Measurements from ENCODE around the gene BRI3.
"Not testable (repeated sequence)": the region's sequence is repeated elsewhere in the genome, so short reads cannot be mapped to it uniquely, and the experiment has no call there.

BRI3 gene

GRCh38 chr7:98315994-98316527, 34.6 kb downstream of the BRI3 start:
- not testable (repeated sequence) for DNase-seq

- no peak for DNase-seq
Measured at GRCh38 chr7:98317366-98318040, 36.0 kb downstream of the BRI3 start.

- no peak for DNase-seq
Measured at GRCh38 chr7:98319176-98319575, 37.7 kb downstream of the BRI3 start.

- no peak for DNase-seq
Measured at GRCh38 chr7:98321301-98321700, 39.8 kb downstream of the BRI3 start.

- no peak for DNase-seq
Measured at GRCh38 chr7:98322331-98323270, 41.1 kb downstream of the BRI3 start.

- no peak for DNase-seq
Measured at GRCh38 chr7:98323597-98324322, 42.3 kb downstream of the BRI3 start.

- DNase-seq, result no peak
Measured at GRCh38 chr7:98324782-98325181, 43.3 kb downstream of the BRI3 start.

GRCh38 chr7:98329100-98329790, 47.8 kb downstream of the BRI3 start:
- DNase-seq, result no peak

GRCh38 chr7:98329791-98330373, 48.4 kb downstream of the BRI3 start:
- no peak for DNase-seq

GRCh38 chr7:98330926-98331529, 49.5 kb downstream of the BRI3 start:
- DNase-seq, result no peak

GRCh38 chr7:98334081-98334480, 52.6 kb downstream of the BRI3 start:
- no peak for DNase-seq

- no peak for DNase-seq
Measured at GRCh38 chr7:98335411-98335977, 54.0 kb downstream of the BRI3 start.

- DNase-seq, result no peak
Measured at GRCh38 chr7:98338441-98338840, 57.0 kb downstream of the BRI3 start.

- DNase-seq, result no peak
Measured at GRCh38 chr7:98339043-98339442, 57.6 kb downstream of the BRI3 start.

GRCh38 chr7:98341106-98341505, 59.6 kb downstream of the BRI3 start:
- DNase-seq, result no peak

All from RPMI8226 (cell line).